OCI-LY3 (cell line): ENCODE measurements around the gene SMIM26.

Experiments
- H2AFZ ChIP-seq: fragments of 200-600, 300-600 bp; shearing (Covaris generic); 2 replicates; pipeline ENCODE4 v1.6.0; 2014; ENCODE audit warnings: antibody characterized with exemption, low read depth, low read length
- H3K27ac ChIP-seq: fragments of 200-600, 300-600 bp; sonication (generic); 2 replicates; pipeline ENCODE4 v1.5.1; 2014; ENCODE audit warnings: mild to moderate bottlenecking, low read length, moderate library complexity, mixed read lengths
- H3K27me3 ChIP-seq: fragments of 200-600, 300-600 bp; sonication (generic); 2 replicates; pipeline ENCODE4 v1.6.1; 2014; ENCODE audit warnings: low read depth, low read length, mixed read lengths
- H3K36me3 ChIP-seq: fragments of 200-600, 300-600 bp; sonication (generic); replicated peaks from 2 replicates; pipeline ENCODE3; 2014; ENCODE audit warnings: low read depth, low read length, mixed read lengths
- H3K4me1 ChIP-seq: fragments of 300-600, 200-600 bp; sonication (generic); 2 replicates; pipeline ENCODE4 v1.6.1; 2014; ENCODE audit warnings: low read length, mixed read lengths
- H3K4me2 ChIP-seq: fragments of 200-600, 300-600 bp; sonication (generic); 2 replicates; pipeline ENCODE4 v1.6.1; 2014; ENCODE audit warnings: low read length, mixed read lengths
- H3K4me3 ChIP-seq: fragments of 300-600, 200-600 bp; sonication (generic); 2 replicates; pipeline ENCODE4 v1.5.1; 2014; ENCODE audit warnings: antibody characterized with exemption, mild to moderate bottlenecking, low read length, moderate library complexity
- H3K79me2 ChIP-seq: fragments of 300-600, 200-600 bp; shearing (Covaris generic); 2 replicates; pipeline ENCODE4 v1.6.1; 2014; ENCODE audit warnings: mild to moderate bottlenecking, low read length, mixed read lengths
- H3K9ac ChIP-seq: fragments of 300-600, 200-600 bp; shearing (Covaris generic); 2 replicates; pipeline ENCODE4 v1.6.0; 2014; ENCODE audit warnings: mild to moderate bottlenecking, low read length, moderate library complexity
- H3K9me3 ChIP-seq: fragments of 200-600, 300-600 bp; shearing (Covaris generic); 2 replicates; pipeline ENCODE4 v1.6.1; 2014; ENCODE audit warnings: low read length, mixed read lengths; ENCODE audit not compliant: insufficient read depth
- H4K20me1 ChIP-seq: fragments of 200-600, 300-600 bp; sonication (generic); 2 replicates; pipeline ENCODE4 v1.6.1; 2016; ENCODE audit warnings: low read length, mixed read lengths; ENCODE audit not compliant: insufficient read depth
- EZH2phosphoT487 ChIP-seq: fragments of 200-600 bp; shearing (Covaris generic); IDR thresholded peaks from 2 replicates; pipeline ENCODE4 v1.6.1; 2018; ENCODE audit warnings: antibody characterized with exemption, mixed run types, low read depth
- TF ChIP-seq, protein P1 (sequence below): fragments of 200-600, 300-600 bp; sonication (generic); IDR thresholded peaks from 2 replicates; pipeline ENCODE4 v1.5.1; 2014; ENCODE audit warnings: antibody characterized with exemption, low read length, low read depth

SMIM26 gene

DNA sequence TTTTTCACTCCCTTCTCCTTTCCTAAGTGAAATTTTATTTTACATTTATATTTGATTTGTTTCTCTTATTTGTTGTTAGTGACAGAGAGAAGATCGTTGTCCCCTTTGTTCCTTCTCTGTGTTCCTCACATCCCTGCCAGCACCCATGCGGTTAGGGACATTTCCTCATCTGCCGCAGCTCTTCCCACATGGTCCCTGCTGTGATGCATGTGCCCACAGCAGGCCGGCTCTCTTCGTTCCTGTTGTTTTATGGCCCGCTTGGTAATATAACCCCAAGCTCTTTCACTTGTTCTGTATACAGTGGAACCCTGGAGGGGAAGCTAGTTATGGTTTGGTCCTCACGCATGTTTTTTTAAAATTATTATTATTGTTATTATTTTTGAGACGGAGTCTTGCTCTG, 44.3 kb downstream of the SMIM26 start:
- Histone ChIP-seq H3K36me3 (no peaks in the 10 kb centered on the region), H3K27me3 (no peaks in the 10 kb centered on the region), H3K4me1 (no peaks in the 10 kb centered on the region), H3K4me3 (no peak overlapping the region), H3K27ac (no peak overlapping the region), H3K79me2 (no peaks in the 10 kb centered on the region), H2AFZ (no peak overlapping the region), H3K9me3 (no peaks in the 10 kb centered on the region), H4K20me1 (no peaks in the 10 kb centered on the region), H3K9ac (no peak overlapping the region), H3K4me2 (no peak overlapping the region)
- TF ChIP-seq, protein P1, sequence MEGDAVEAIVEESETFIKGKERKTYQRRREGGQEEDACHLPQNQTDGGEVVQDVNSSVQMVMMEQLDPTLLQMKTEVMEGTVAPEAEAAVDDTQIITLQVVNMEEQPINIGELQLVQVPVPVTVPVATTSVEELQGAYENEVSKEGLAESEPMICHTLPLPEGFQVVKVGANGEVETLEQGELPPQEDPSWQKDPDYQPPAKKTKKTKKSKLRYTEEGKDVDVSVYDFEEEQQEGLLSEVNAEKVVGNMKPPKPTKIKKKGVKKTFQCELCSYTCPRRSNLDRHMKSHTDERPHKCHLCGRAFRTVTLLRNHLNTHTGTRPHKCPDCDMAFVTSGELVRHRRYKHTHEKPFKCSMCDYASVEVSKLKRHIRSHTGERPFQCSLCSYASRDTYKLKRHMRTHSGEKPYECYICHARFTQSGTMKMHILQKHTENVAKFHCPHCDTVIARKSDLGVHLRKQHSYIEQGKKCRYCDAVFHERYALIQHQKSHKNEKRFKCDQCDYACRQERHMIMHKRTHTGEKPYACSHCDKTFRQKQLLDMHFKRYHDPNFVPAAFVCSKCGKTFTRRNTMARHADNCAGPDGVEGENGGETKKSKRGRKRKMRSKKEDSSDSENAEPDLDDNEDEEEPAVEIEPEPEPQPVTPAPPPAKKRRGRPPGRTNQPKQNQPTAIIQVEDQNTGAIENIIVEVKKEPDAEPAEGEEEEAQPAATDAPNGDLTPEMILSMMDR, result no peak
- TF ChIP-seq EZH2phosphoT487, result no peak

DNA sequence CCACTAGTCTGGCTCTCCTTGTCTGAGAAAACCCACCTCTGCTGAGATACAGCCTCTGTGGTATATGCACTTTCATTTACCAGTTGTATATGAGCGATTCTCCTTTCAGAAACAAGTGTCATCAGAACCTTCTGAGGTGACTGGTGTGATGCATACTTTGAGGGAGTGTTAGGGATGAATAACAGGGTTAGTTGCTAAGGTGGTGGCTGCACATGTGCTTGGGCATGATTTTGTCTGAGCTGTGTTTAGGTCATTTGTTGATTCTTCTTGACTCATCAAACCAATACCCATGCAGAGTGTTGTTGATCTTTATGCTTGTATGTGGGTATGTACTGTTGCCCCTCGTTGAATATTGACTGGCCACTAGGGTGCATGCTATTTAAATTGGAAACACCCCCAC, 46.3 kb downstream of the SMIM26 start:
- Histone ChIP-seq H2AFZ (no peak overlapping the region), H3K9me3 (no peaks in the 10 kb centered on the region), H3K79me2 (no peaks in the 10 kb centered on the region), H3K36me3 (no peaks in the 10 kb centered on the region), H3K9ac (no peak overlapping the region), H4K20me1 (no peaks in the 10 kb centered on the region), H3K27me3 (no peaks in the 10 kb centered on the region), H3K4me2 (no peak overlapping the region), H3K4me1 (no peaks in the 10 kb centered on the region), H3K27ac (no peak overlapping the region), H3K4me3 (no peak overlapping the region)
- TF ChIP-seq, protein P1, result no peak
- TF ChIP-seq EZH2phosphoT487, result no peak

DNA sequence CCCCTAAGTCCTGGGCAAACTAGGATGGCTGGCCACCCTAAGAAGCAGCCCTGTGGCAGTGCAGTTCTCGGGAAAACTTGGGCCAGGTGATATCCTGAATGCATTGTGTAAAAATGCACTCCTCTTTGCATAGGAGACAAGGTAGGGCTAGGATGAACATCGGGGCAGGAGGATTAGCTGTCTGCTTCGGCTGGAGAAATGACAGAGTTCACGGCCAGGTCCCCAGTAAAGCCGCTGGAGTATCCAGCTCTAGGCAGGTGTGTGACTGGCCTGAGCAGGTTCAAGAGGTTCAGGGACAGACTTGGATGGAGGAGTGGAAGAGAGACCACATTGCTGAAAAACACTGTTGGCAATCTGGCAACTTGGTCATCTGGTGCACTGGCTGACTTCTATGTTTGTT, 47.0 kb downstream of the SMIM26 start:
- Histone ChIP-seq H4K20me1 (no peaks in the 10 kb centered on the region), H2AFZ (no peak overlapping the region), H3K27ac (no peak overlapping the region), H3K79me2 (no peaks in the 10 kb centered on the region), H3K9me3 (no peaks in the 10 kb centered on the region), H3K4me1 (no peaks in the 10 kb centered on the region), H3K27me3 (no peaks in the 10 kb centered on the region), H3K9ac (no peak overlapping the region), H3K4me3 (no peak overlapping the region), H3K4me2 (no peak overlapping the region), H3K36me3 (no peaks in the 10 kb centered on the region)
- TF ChIP-seq EZH2phosphoT487, result no peak
- TF ChIP-seq, protein P1, result no peak

DNA sequence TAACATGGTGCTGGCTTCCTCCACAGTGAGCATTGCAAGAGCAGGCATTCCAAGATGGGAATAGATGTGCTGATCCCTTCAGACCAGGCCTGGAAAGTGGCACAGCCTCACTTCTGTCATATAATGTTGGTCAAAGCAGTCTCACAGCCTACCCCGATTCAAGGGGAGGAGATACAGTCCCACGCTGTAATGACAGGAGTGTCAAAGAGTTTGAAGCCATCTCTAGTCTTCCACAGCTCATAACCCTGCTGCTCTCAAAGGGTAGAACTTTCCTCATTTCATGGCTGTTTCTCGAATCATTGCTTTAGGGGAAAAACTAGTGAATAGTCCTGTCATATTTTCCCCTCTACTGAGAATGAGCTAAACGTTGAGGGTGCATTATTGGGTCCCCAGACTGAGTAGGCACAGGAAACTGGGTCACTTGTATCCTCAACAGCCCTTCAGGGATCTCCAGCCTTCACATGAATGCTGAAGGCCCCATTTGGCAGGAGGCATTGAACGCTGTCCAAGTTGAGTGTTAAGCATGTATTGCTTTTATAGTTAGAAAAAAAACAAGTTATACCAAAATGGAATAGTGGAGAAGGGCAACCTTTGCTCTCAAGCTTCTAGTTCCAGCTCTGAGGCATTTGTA, 47.9 kb downstream of the SMIM26 start:
- no peaks in the 10 kb centered on the region for H3K27me3 ChIP-seq
- H3K4me1 ChIP-seq, result no peaks in the 10 kb centered on the region
- no peak overlapping the region for H2AFZ ChIP-seq
- H3K9ac ChIP-seq, result no peak overlapping the region
- no peaks in the 10 kb centered on the region for H3K9me3 ChIP-seq
- no peak overlapping the region for H3K4me2 ChIP-seq
- no peak overlapping the region for H3K4me3 ChIP-seq
- TF ChIP-seq, protein P1, result no peak
- TF ChIP-seq EZH2phosphoT487, result no peak
- H3K27ac ChIP-seq, result no peak overlapping the region
- no peaks in the 10 kb centered on the region for H3K79me2 ChIP-seq
- no peaks in the 10 kb centered on the region for H4K20me1 ChIP-seq
- H3K36me3 ChIP-seq, result no peaks in the 10 kb centered on the region
